GM18502 (cell line): ENCODE measurements around the gene SOD2.
"Not testable (repeated sequence)": the region's sequence is repeated elsewhere in the genome, so short reads cannot be mapped to it uniquely, and the experiment has no call there.

ENCODE experiments used
- ATAC-seq: cut with Tn5 transposase; IDR thresholded peaks from one replicate; pipeline ENCODE4 v1.9.1; 2021; ENCODE audit warnings: mild to moderate bottlenecking; ENCODE audit not compliant: unreplicated experiment, poor library complexity

The SOD2 gene

GRCh38 chr6:159693128-159693893 lies at the start of gene SOD2:
Gene SOD2 (minus strand): TSS chr6:159693241. CDS start chr6:159693167, 74 bp downstream.
- ATAC-seq: peak; percentile 85

- no peak for ATAC-seq
These were observed 49.1 kb upstream of the SOD2 start for GRCh38 chr6:159742165-159742564.

- ATAC-seq: no peak
These were observed 46.3 kb upstream of the SOD2 start for GRCh38 chr6:159739341-159739740.

GRCh38 chr6:159736908-159737307 lies 43.9 kb upstream of the SOD2 start:
- no peak for ATAC-seq

- not testable (repeated sequence) for ATAC-seq
These were observed 40.4 kb upstream of the SOD2 start for GRCh38 chr6:159733395-159733794.

GRCh38 chr6:159732550-159732949 lies 39.5 kb upstream of the SOD2 start:
- not testable (repeated sequence) for ATAC-seq

- no peak for ATAC-seq
These were observed 37.3 kb upstream of the SOD2 start for GRCh38 chr6:159730332-159730676.

GRCh38 chr6:159729598-159730331 lies 36.7 kb upstream of the SOD2 start:
- ATAC-seq: peak; percentile 23

- no peak for ATAC-seq
These were observed 35.5 kb upstream of the SOD2 start for GRCh38 chr6:159728531-159728964.

- peak; percentile 38 for ATAC-seq
These were observed 34.8 kb upstream of the SOD2 start for GRCh38 chr6:159727717-159728445.

GRCh38 chr6:159726918-159727716 lies 34.1 kb upstream of the SOD2 start, which contains the start of gene WTAP:
Gene WTAP (plus strand): TSS chr6:159727506. CDS start chr6:159736266, 8,760 bp downstream.
- peak; percentile 79 for ATAC-seq

GRCh38 chr6:159726255-159726917 lies 33.3 kb upstream of the SOD2 start:
- ATAC-seq: peak; percentile 29

GRCh38 chr6:159725208-159725607 lies 32.2 kb upstream of the SOD2 start:
- not testable (repeated sequence) for ATAC-seq

- no peak for ATAC-seq
These were observed 31.7 kb upstream of the SOD2 start for GRCh38 chr6:159724778-159725177.

GRCh38 chr6:159723259-159723658 lies 30.2 kb upstream of the SOD2 start:
- no peak for ATAC-seq

GRCh38 chr6:159722655-159723054 lies 29.6 kb upstream of the SOD2 start:
- no peak for ATAC-seq

- ATAC-seq: not testable (repeated sequence)
These were observed 28.9 kb upstream of the SOD2 start for GRCh38 chr6:159721981-159722380.

- no peak for ATAC-seq
These were observed 27.7 kb upstream of the SOD2 start for GRCh38 chr6:159720708-159721107.

- no peak for ATAC-seq
These were observed 26.2 kb upstream of the SOD2 start for GRCh38 chr6:159719287-159719686.
